HG03439 (cell line): ENCODE measurements around the gene C21orf91.

Experiments
- ATAC-seq: cut with Tn5 transposase; IDR thresholded peaks from one replicate; pipeline ENCODE4 v1.9.1; 2021; ENCODE audit warnings: mild to moderate bottlenecking, moderate library complexity; ENCODE audit not compliant: unreplicated experiment

Gene C21orf91

GRCh38 chr21:17798796-17799195, 20.4 kb downstream of the C21orf91 start:
- no peak for ATAC-seq

GRCh38 chr21:17797967-17798366, 21.2 kb downstream of the C21orf91 start:
- ATAC-seq, result no peak

- no peak for ATAC-seq
Measured at GRCh38 chr21:17796503-17796902, 22.7 kb downstream of the C21orf91 start.

GRCh38 chr21:17796037-17796403, 23.1 kb downstream of the C21orf91 start:
- ATAC-seq, result no peak

- no peak for ATAC-seq
Measured at GRCh38 chr21:17795146-17796036, 23.8 kb downstream of the C21orf91 start.

- no peak for ATAC-seq
Measured at GRCh38 chr21:17794518-17795145, 24.5 kb downstream of the C21orf91 start.

GRCh38 chr21:17793246-17794123, 25.7 kb downstream of the C21orf91 start:
- ATAC-seq, result peak; percentile 58

GRCh38 chr21:17789656-17790055, 29.5 kb downstream of the C21orf91 start:
- no peak for ATAC-seq

GRCh38 chr21:17789069-17789468, 30.1 kb downstream of the C21orf91 start:
- ATAC-seq, result no peak

- no peak for ATAC-seq
Measured at GRCh38 chr21:17786851-17787181, 32.3 kb downstream of the C21orf91 start.

GRCh38 chr21:17786071-17786850, 32.9 kb downstream of the C21orf91 start:
- no peak for ATAC-seq

- no peak for ATAC-seq
Measured at GRCh38 chr21:17785403-17785788, 33.8 kb downstream of the C21orf91 start.

- ATAC-seq, result peak; percentile 50
Measured at GRCh38 chr21:17784604-17785402, 34.4 kb downstream of the C21orf91 start.

GRCh38 chr21:17784180-17784598, 35.0 kb downstream of the C21orf91 start:
- ATAC-seq, result peak; percentile 44

GRCh38 chr21:17783481-17784179, 35.5 kb downstream of the C21orf91 start:
- ATAC-seq, result peak; percentile 37

- ATAC-seq, result no peak
Measured at GRCh38 chr21:17783003-17783402, 36.2 kb downstream of the C21orf91 start.

GRCh38 chr21:17782051-17782450, 37.1 kb downstream of the C21orf91 start:
- ATAC-seq, result no peak

- no peak for ATAC-seq
Measured at GRCh38 chr21:17781524-17781923, 37.6 kb downstream of the C21orf91 start.

GRCh38 chr21:17780539-17780938, 38.6 kb downstream of the C21orf91 start:
- peak; percentile 36 for ATAC-seq
